DND-41 (cell line): ENCODE data around the gene SLC39A11.

Source experiments
- ATAC-seq: fragments of 200-7000 bp; cut with Tn5 transposase; 3 replicates; pipeline ENCODE4 v1.9.1; 2021; ENCODE audit warnings: low read depth; ENCODE audit not compliant: insufficient read depth
- DNase-seq: peaks from one replicate; pipeline ENCODE4 v3.0.0-alpha.2; 2020
- H2AFZ ChIP-seq: 2 replicates; pipeline ENCODE4 v1.6.0; 2012; ENCODE audit warnings: low read depth, low read length
- H3K27ac ChIP-seq: 2 replicates; pipeline ENCODE4 v1.5.1; 2012; ENCODE audit warnings: low read length, inconsistent platforms
- H3K27me3 ChIP-seq: fragments of 200-600 bp; sonication (generic); 2 replicates; pipeline ENCODE4 v1.6.0; 2012; ENCODE audit warnings: low read length, mild to moderate bottlenecking, inconsistent platforms; ENCODE audit not compliant: insufficient read depth, poor library complexity
- H3K36me3 ChIP-seq: 2 replicates; pipeline ENCODE4 v1.5.1; 2012; ENCODE audit warnings: low read length, inconsistent platforms; ENCODE audit not compliant: insufficient read depth
- H3K4me1 ChIP-seq: 2 replicates; pipeline ENCODE4 v1.5.1; 2012; ENCODE audit warnings: mild to moderate bottlenecking, low read length; ENCODE audit not compliant: insufficient read depth
- H3K4me2 ChIP-seq: 2 replicates; pipeline ENCODE4 v1.6.0; 2012; ENCODE audit warnings: mild to moderate bottlenecking, moderate library complexity, low read length, inconsistent platforms; ENCODE audit not compliant: insufficient read depth
- H3K4me3 ChIP-seq, 2 experiments: fragments of 200-600 bp in 1 of 2; shearing (Covaris generic) in 1 of 2; 2 replicates each; pipeline ENCODE4 v1.5.1; 2012 to 2016; ENCODE audit warnings: inconsistent platforms in 2 of 2, low read length in 2 of 2, mild to moderate bottlenecking in 2 of 2, low read depth in 1 of 2, moderate library complexity in 1 of 2
- H3K79me2 ChIP-seq: 2 replicates; pipeline ENCODE4 v1.6.0; 2012; ENCODE audit warnings: low read length, inconsistent platforms; ENCODE audit not compliant: insufficient read depth
- H3K9ac ChIP-seq: 2 replicates; pipeline ENCODE4 v1.6.0; 2012; ENCODE audit warnings: low read depth, mild to moderate bottlenecking, inconsistent platforms, low read length, moderate library complexity
- H3K9me3 ChIP-seq: 2 replicates; pipeline ENCODE4 v1.5.1; 2012; ENCODE audit warnings: low read length, moderate library complexity, mild to moderate bottlenecking, inconsistent platforms; ENCODE audit not compliant: insufficient read depth, severe bottlenecking
- H4K20me1 ChIP-seq: 2 replicates; pipeline ENCODE4 v1.6.0; 2012; ENCODE audit warnings: low read length; ENCODE audit not compliant: insufficient read depth
- EZH2 ChIP-seq: IDR thresholded peaks from 3 replicates; pipeline ENCODE4 v1.6.1; 2012; ENCODE audit warnings: borderline replicate concordance, low read depth, mild to moderate bottlenecking, moderate library complexity, low read length, inconsistent platforms; ENCODE audit not compliant: severe bottlenecking
- TF ChIP-seq, protein P1 (sequence below): IDR thresholded peaks from 2 replicates; pipeline ENCODE4 v1.5.1; 2012; ENCODE audit warnings: borderline replicate concordance, low read length, moderate library complexity, mild to moderate bottlenecking; ENCODE audit not compliant: poor library complexity, severe bottlenecking; ENCODE audit errors: extremely low read depth

SLC39A11 gene

DNA sequence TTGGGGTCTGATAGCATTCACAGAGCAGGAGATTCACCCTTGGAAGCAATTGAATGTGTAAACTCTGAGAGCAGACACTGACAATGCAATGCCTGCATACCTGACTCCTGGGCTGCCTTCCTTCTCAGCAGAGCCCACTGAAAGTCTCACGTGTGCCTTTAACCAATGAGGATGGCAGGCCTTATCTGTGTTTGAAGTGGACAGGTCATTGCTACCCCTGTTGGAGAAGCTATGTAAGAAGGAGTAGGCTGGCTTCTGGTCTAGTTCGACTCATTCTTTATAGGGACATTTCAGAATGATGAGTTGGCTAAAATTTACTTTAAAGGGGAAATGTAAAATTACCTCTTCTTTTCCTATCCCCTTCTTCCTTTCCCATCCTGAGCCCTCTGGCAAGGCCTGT, 446.3 kb downstream of the SLC39A11 start:
- no peaks in the 10 kb centered on the region for H4K20me1 ChIP-seq
- no peak overlapping the region for H3K4me3 ChIP-seq
- no peak for ATAC-seq
- H3K27ac ChIP-seq, result no peak overlapping the region
- H3K9ac ChIP-seq, result no peak overlapping the region
- DNase-seq, result no peak
- no peak overlapping the region for H2AFZ ChIP-seq
- H3K9me3 ChIP-seq, result no peaks in the 10 kb centered on the region
- no peaks in the 10 kb centered on the region for H3K27me3 ChIP-seq
- H3K4me2 ChIP-seq, result no peak overlapping the region
- TF ChIP-seq, protein P1, sequence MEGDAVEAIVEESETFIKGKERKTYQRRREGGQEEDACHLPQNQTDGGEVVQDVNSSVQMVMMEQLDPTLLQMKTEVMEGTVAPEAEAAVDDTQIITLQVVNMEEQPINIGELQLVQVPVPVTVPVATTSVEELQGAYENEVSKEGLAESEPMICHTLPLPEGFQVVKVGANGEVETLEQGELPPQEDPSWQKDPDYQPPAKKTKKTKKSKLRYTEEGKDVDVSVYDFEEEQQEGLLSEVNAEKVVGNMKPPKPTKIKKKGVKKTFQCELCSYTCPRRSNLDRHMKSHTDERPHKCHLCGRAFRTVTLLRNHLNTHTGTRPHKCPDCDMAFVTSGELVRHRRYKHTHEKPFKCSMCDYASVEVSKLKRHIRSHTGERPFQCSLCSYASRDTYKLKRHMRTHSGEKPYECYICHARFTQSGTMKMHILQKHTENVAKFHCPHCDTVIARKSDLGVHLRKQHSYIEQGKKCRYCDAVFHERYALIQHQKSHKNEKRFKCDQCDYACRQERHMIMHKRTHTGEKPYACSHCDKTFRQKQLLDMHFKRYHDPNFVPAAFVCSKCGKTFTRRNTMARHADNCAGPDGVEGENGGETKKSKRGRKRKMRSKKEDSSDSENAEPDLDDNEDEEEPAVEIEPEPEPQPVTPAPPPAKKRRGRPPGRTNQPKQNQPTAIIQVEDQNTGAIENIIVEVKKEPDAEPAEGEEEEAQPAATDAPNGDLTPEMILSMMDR, result no peak
- TF ChIP-seq EZH2, result no peak
- H3K36me3 ChIP-seq, result no peaks in the 10 kb centered on the region
- no peaks in the 10 kb centered on the region for H3K4me1 ChIP-seq
- no peaks in the 10 kb centered on the region for H3K79me2 ChIP-seq

GRCh38 chr17:72644492-72644891, 448.0 kb downstream of the SLC39A11 start:
- ATAC-seq (no peak), DNase-seq (no peak)
- no peak overlapping the region for H3K27ac ChIP-seq
- TF ChIP-seq EZH2, result no peak
- TF ChIP-seq, protein P1, result no peak
- no peaks in the 10 kb centered on the region for H3K79me2 ChIP-seq
- H3K4me1 ChIP-seq, result no peaks in the 10 kb centered on the region
- no peaks in the 10 kb centered on the region for H3K9me3 ChIP-seq
- H4K20me1 ChIP-seq, result no peaks in the 10 kb centered on the region
- H3K9ac ChIP-seq, result no peak overlapping the region
- H3K4me2 ChIP-seq, result no peak overlapping the region
- H3K36me3 ChIP-seq, result no peaks in the 10 kb centered on the region
- no peak overlapping the region for H3K4me3 ChIP-seq
- no peak overlapping the region for H2AFZ ChIP-seq
- no peaks in the 10 kb centered on the region for H3K27me3 ChIP-seq

DNA sequence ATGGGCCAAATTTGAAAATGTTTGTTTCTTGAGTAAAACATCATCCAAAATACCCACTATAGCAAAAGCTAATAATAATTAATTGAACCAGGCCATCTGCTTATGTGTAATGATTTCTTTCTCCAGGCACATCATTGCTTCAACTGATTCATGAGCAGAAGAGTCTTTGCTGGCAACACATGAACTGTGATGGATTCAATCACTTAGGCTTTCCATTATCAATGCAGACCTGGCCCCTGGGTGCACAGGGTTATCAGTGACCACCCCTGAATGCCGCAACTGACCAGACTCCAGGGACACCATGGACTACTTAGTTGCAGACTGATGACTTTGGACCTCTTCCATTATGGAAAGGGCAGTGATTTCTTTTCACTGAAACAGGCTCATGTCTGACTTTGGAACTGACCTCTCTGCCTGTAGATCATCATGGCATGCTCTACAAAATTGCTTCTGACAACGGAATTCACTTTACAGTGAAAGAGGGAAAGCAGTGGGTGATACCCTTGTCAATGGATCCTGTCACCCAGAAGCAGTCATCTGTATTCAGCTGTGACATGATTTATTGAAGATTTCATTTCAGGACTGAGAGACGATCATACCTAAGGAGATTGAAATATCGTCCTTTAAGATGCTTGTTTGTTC, 448.8 kb downstream of the SLC39A11 start:
- Histone ChIP-seq H3K9ac (no peak overlapping the region), H2AFZ (no peak overlapping the region), H4K20me1 (no peaks in the 10 kb centered on the region), H3K79me2 (no peaks in the 10 kb centered on the region), H3K4me1 (no peaks in the 10 kb centered on the region), H3K9me3 (no peaks in the 10 kb centered on the region), H3K27me3 (no peaks in the 10 kb centered on the region), H3K36me3 (no peaks in the 10 kb centered on the region), H3K27ac (no peak overlapping the region), H3K4me2 (no peak overlapping the region), H3K4me3 (no peak overlapping the region)
- TF ChIP-seq, protein P1, result no peak
- TF ChIP-seq EZH2, result no peak
- no peak for DNase-seq
- ATAC-seq, result no peak
